ENCODE results near the gene GIPR.
"Not testable (repeated sequence)": the region's sequence is repeated elsewhere in the genome, so short reads cannot be mapped to it uniquely, and the experiment has no call there.

GIPR gene

DNA sequence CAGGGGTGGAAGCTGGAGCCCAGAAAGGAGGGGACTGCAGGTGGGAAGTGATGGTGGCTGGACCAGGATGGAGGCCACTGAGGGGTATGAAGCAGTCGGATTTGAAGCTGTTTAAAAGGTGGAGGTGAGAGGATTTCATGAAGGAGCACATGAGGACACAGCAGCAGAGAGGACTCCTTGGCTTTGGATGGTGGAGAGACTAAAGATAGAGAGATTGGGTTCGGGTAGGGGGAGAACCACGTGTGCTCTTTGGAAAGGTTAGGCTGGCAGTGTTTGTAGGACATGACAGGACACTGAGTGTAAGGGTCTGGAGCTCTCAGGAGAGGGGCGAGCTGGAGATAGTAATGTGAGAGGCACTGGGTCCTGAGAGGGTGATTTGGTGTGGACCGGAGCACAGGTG lies 14.9 kb downstream of the GIPR start:
- TF ChIP-seq, protein P1, sequence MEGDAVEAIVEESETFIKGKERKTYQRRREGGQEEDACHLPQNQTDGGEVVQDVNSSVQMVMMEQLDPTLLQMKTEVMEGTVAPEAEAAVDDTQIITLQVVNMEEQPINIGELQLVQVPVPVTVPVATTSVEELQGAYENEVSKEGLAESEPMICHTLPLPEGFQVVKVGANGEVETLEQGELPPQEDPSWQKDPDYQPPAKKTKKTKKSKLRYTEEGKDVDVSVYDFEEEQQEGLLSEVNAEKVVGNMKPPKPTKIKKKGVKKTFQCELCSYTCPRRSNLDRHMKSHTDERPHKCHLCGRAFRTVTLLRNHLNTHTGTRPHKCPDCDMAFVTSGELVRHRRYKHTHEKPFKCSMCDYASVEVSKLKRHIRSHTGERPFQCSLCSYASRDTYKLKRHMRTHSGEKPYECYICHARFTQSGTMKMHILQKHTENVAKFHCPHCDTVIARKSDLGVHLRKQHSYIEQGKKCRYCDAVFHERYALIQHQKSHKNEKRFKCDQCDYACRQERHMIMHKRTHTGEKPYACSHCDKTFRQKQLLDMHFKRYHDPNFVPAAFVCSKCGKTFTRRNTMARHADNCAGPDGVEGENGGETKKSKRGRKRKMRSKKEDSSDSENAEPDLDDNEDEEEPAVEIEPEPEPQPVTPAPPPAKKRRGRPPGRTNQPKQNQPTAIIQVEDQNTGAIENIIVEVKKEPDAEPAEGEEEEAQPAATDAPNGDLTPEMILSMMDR (conservative IDR thresholded peaks at IDR 0.05; ENCODE audit: low read depth) = no peak
- H3K27ac ChIP-seq = peak overlapping the region; percentile 97
- DNase-seq (ENCODE audit: low spot score) = no peak
- ChIA-PET POLR2A (ENCODE audit: low non-redundant PET) (no interaction called here), CTCF (no interaction called here)

DNA sequence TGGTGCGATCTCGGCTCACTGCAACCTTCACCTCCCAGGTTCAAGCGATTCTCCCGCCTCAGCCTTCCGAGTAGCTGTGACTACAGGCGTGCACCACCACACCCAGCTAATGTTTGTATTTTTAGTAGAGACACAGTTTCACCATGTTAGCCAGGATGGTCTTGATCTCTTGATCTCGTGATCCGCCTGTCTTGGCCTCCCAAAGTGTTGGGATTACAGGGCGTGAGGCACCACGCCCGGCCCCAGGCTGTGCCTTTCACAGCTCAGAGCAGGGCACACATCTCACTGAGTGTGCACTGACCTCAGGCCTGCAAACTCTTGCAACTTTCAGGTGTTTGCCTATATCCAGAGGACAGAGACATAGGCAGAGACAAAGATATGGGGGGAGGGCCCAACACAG lies 17.0 kb downstream of the GIPR start:
- POLR2A ChIA-PET (ENCODE audit: low non-redundant PET) = interaction anchor here (0.7 kb wide), 1 partner anchor 8 kb away, joined by 3 read pairs; no protein-coding TSS in a partner anchor
- DNase-seq (ENCODE audit: low spot score) = not testable (repeated sequence)
- peak overlapping the region; percentile 97 for H3K27ac ChIP-seq
- CTCF ChIA-PET = interaction anchor here (0.6 to 0.7 kb wide), 3 partner anchors 174 to 1068 kb away, joined by 3 to 6 read pairs (median 3); no protein-coding TSS in a partner anchor

DNA sequence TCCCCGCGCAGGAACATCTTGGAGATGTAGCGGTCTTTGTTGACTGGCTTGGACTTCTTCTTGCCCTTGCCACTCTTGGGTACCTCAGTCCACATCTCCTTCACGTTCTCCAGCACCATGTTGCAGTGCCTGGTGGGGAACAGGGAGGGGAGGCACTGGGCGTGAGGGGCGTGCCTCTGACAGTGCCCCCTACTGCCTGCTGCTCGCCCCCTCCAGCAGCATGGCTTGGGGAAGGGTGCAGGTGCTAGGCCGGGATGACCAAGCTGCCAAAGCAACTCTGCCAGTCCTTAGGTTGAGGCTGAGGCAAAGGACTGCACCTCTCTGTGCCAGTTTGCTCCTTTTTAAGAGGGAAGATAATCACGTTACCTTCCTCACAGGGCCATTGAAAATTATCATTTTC lies 19.6 kb downstream of the GIPR start:
- TF ChIP-seq, protein P1 (conservative IDR thresholded peaks at IDR 0.05; ENCODE audit: low read depth) = no peak
- POLR2A ChIA-PET (ENCODE audit: low non-redundant PET) = no interaction called here
- CTCF ChIA-PET = interaction anchor here (0.9 kb wide), 1 partner anchor 81 kb away, joined by 3 read pairs; no protein-coding TSS in a partner anchor

DNA sequence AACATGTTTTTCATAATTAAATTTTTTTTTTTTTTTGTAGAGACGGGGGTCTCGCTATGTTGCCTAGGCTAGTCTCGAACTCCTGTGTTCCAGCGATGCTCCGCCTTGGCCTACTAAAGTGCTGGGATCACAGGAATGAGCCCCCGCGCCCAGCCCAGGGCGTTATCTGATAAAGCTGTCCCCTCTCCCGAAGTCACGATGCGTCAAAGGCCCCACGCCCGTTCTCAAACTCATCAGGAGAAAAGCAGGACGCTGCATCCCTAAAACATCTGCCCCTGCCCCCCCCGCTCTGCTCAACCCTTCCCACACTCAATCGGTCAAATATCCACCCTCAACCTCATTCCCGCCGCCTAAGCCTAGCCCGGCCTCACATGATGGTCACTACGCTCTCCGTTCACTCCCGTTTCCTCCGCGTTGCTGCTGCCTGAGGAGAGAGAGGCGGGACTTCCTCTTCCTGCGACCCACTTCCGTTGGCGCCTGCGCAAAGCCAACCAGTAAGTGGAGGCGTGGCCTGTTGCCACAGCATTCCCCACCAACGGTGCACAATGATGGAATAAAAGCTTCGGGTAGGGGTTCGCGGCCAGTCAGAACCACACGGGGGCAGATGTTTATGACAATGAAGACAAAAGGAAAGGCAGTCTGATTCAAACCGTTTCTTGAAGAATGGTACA lies 23.6 kb downstream of the GIPR start, which contains the start of gene SNRPD2:
SNRPD2 (minus strand) TSS at position 438 of the 671 bp plus-strand sequence; CDS start at position 373, 65 bp downstream.
- CTCF ChIA-PET = interaction anchor here (0.6 to 2.4 kb wide), 7 partner anchors 10 to 354 kb away, joined by 3 to 10 read pairs (median 5); no protein-coding TSS in a partner anchor

More for the DNA sequence above, 19.6 kb downstream of the GIPR start:
- DNase-seq (ENCODE audit: low spot score) = no peak
- H3K27ac ChIP-seq = peak overlapping the region; percentile 97

DNA sequence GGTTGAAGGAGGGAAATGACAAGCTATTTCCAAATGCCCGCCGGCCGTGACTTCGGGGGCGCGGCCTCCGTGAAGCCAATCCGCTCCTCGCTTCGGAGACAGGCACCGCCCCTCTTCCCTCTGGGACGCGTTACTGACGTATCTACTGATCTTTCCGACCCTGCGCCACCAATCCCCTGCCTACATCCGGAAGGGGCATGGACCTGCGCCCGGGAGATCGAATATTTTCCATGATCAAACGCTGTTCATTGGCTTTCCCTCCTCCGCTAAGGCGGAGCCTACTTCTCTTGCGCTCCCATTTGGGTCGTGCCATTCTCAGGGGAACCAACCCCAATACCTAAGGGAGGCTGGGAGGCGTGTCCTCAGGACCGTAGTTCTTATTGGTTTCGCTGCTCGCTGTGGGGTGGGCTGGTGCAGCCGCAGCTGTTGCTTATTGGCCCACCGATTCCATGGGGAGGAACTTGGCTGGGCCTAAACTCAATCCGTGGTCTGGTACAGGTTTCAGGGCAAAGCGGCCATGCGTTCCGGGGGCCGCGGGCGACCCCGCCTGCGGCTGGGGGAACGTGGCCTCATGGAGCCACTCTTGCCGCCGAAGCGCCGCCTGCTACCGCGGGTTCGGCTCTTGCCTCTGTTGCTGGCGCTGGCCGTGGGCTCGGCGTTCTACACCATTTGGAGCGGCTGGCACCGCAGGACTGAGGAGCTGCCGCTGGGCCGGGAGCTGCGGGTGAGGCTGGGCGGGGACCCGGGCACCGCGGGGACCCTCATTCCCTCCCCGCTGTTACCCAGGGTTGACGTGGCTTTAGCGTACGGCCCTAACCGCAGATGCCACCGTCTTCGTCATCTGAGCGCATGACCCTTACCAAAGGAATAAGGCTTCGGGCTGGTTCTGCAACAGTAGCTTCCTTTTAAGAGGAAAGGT lies 24.4 kb downstream of the GIPR start, which contains the start of gene QPCTL:
QPCTL (plus strand) TSS at position 480 of the 919 bp plus-strand sequence; CDS start at position 518, 38 bp downstream.
- CTCF ChIA-PET = interaction anchor here (0.6 to 2.4 kb wide), 14 partner anchors 11 to 1495 kb away, joined by 3 to 13 read pairs (median 4); no protein-coding TSS in a partner anchor

More for the DNA sequence above, 23.6 kb downstream of the GIPR start, which contains the start of gene SNRPD2:
- TF ChIP-seq, protein P1 (conservative IDR thresholded peaks at IDR 0.05; ENCODE audit: low read depth) = no peak
- DNase-seq (ENCODE audit: low spot score) = peak; percentile 94
- POLR2A ChIA-PET (ENCODE audit: low non-redundant PET) = interaction anchor here (0.6 to 1.8 kb wide), 4 partner anchors 12 to 77 kb away, joined by 3 to 6 read pairs (median 3); partner anchors contain the start of gene SIX5
- H3K27ac ChIP-seq = peak within 1 kb of the TSS; percentile 89

DNA sequence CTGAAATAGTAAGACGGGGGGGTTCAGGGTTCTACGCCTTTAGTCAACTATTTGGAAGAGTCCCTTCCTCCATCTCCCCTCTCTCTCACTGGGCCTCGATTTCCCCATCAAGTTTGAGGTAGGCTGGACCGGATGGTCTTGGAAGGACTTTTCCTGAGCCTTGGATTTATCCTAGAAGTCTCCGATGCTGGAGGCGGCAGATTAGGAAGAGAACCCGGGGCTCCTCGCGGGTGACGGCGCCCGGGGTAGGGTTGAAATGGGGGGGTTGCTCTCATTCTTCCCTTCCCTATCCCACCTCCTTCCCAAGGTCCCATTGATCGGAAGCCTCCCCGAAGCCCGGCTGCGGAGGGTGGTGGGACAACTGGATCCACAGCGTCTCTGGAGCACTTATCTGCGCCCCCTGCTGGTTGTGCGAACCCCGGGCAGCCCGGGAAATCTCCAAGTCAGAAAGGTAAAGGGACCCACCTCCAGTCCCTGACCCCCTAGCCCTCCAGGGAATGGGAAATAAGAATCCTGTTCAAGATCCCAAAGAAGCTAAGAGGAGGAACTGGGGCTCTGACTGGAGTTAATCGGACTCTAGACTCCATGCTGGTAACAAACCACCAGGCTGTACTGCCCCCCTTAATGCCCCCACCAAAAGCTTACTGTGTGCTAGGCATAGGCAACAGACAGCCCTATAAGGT lies 25.2 kb downstream of the GIPR start:
- TF ChIP-seq, protein P1 (conservative IDR thresholded peaks at IDR 0.05; ENCODE audit: low read depth) = peak; percentile 95
- ChIA-PET CTCF (interaction anchor here (0.6 to 2.4 kb wide), 21 partner anchors 9 to 1495 kb away, joined by 3 to 13 read pairs (median 4); no protein-coding TSS in a partner anchor), POLR2A (ENCODE audit: low non-redundant PET) (interaction anchor here (0.6 to 1.8 kb wide), 3 partner anchors 8 to 76 kb away, joined by 3 to 6 read pairs (median 3); partner anchors contain the start of gene SIX5)
- H3K27ac ChIP-seq = peak overlapping the region; percentile 89
- DNase-seq (ENCODE audit: low spot score) = peak; percentile 75

More for the DNA sequence above, 24.4 kb downstream of the GIPR start, which contains the start of gene QPCTL:
- POLR2A ChIA-PET (ENCODE audit: low non-redundant PET) = interaction anchor here (0.6 to 1.8 kb wide), 6 partner anchors 8 to 77 kb away, joined by 3 to 6 read pairs (median 3); partner anchors contain the start of gene SIX5
- peak within 1 kb of the TSS; percentile 89 for H3K27ac ChIP-seq
- TF ChIP-seq, protein P1 (conservative IDR thresholded peaks at IDR 0.05; ENCODE audit: low read depth) = no peak
- peak; percentile 97 for DNase-seq (ENCODE audit: low spot score)

Measured in RWPE1 (cell line).